Measurements from ENCODE around the gene SENP7. TPM values are rescaled to one million over a fixed set of nuclear protein-coding genes. Genes with fewer than 3 reads are reported as not detected.
"Not testable (repeated sequence)": the region's sequence is repeated elsewhere in the genome, so short reads cannot be mapped to it uniquely, and the experiment has no call there.

The SENP7 gene
- total RNA-seq, 1 donor from 2014 or later = 14.7 TPM

- no peak for DNase-seq (ENCODE audit: low read depth in 2 of 2)
Observed at GRCh38 chr3:101453961-101454360, 59.1 kb downstream of the SENP7 start.

- not testable (repeated sequence) for DNase-seq (ENCODE audit: low read depth in 2 of 2)
Observed at GRCh38 chr3:101438641-101439040, 74.4 kb downstream of the SENP7 start.

DNA sequence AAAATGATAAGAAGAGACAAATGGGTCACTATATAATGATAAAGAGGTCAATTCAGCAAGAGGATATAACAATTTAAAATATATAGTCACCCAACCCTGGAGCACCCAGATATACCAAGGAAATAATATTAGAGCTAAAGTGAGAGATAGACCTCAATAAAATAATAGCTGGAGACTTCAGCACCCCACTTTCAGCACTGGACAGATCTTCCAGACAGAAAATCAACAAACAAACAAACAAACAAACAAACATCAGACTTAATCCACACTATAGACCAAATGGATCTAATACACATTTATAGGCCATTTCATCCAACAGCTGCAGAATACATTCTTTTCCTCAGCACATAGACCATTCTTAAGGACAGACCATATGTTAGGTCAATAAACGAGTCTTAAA is 79.4 kb downstream of the SENP7 start:
- DNase-seq (ENCODE audit: low read depth in 2 of 2) = no peak

DNA sequence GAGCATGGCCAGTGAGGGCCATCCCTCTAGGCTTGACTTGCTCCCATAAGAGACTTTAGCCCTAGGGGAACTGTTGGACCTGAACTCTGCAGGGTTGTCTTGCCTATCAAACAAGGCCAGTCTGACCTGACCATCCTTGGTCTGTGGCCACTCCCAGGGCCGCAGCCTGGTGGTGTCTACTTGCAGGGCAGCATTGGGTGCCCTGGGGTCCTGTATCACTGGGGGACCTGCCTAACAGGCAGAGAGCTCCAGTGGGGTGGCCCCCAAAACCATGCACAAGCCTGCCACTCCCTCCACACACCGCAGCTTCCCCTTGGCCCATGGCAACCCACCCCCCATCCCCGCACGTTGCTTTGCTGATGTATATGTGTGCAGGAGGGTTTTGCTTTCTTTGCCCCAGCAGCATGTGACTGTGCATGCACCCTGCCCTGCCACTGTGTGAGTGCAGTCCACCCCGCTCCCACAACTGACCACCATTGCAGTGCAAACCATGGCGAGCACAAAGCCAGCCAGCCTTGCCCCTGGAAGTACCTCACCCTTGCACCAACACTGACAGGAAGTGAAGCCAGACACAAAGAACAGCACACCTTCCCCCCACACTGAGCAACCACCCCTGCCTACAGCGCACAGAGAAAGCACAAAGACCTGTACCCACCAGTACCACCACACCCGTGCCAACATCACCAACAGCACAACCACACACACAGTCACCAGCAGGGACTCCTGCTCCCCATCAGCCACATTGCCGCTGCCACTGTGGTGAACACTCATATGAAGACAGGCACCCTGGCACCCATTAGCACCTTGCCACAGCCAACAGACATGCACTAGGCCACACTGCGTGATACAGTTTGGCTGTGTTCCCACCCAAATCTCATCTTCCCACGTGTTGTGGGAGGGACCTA is 88.8 kb downstream of the SENP7 start:
- DNase-seq (ENCODE audit: low read depth in 2 of 2) = no peak

DNA sequence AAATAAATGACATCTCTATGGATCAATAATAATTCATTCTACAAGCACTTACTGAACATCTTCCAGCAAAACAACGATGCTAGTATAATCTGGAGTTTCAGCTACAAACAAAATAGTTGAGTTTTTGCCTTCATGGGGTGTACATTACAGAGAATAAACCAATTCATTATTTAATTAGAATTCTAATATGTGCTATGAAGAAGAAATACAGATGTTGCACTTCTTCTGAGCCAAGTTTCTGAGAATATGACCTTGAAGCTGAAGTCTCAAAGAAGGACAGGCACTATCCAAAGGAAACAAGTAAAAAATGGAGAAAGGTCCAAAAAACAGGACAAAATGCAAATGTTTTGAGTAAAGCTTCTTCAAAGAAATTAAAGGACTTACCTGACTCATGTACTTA is 94.2 kb downstream of the SENP7 start:
- DNase-seq (ENCODE audit: low read depth in 2 of 2) = no peak

DNA sequence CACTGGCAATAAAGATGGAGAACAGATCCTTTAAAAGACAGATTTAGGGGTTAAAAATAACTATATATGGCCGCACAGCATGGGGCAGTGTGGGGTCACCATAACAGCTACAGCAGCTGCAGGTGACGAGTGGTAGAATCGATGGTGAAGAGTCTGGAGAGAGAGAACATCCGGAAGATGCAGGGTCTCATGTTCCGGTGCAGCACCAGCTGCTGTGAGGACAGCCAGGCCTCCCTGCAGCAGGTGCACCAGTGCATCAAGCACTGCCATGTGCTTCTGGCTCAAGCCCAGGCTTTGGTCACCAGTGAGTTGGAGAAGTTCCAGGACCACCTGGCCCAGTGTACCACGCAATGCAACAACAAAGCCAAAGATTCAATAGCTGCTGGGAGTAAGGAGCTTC is 98.9 kb downstream of the SENP7 start:
- no peak for DNase-seq (ENCODE audit: low read depth in 2 of 2)

DNA sequence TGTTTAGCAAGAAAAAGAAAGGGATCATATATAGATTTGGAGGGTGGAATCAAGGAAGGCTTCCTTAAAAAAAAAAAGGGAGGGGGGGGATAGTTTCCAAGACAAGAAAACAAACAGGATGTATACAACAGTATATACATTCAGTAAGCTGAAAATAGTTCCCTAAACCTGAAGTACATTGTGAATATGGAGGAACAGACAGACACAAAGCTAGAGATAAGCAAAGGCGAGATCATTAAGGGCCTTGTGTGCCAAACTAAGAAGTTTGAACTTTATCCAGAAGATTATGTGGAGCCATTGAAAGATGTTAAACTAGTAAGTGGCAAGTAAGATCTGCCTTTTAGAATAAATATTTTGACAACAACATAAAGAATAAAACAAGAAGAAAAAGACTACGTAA is 99.4 kb downstream of the SENP7 start:
- DNase-seq (ENCODE audit: low read depth in 2 of 2) = no peak

GRCh38 chr3:101391413-101391950 is 121.5 kb downstream of the SENP7 start:
- DNase-seq (ENCODE audit: low read depth in 2 of 2) = no peak

DNA sequence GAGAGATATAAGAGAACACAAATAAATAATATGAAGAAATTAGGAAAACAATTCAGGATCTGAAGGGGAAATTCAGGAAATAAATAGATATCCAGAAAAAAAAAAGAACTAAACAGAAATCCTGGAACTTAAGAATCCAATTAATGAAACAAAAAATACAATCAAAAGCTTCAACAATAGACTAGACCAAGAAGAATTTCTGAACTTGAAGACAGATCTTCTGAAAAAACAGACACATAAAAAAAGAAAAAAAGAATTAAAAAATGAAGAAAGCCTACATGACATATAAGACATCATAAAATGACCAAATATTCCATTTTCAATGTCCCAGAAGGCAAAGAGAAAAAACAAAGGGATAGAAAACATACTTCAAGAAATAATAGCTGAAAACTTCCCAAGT is 124.3 kb downstream of the SENP7 start:
- no peak for DNase-seq (ENCODE audit: low read depth in 2 of 2)

GRCh38 chr3:101387351-101387750 is 125.7 kb downstream of the SENP7 start:
- no peak for DNase-seq (ENCODE audit: low read depth in 2 of 2)

DNA sequence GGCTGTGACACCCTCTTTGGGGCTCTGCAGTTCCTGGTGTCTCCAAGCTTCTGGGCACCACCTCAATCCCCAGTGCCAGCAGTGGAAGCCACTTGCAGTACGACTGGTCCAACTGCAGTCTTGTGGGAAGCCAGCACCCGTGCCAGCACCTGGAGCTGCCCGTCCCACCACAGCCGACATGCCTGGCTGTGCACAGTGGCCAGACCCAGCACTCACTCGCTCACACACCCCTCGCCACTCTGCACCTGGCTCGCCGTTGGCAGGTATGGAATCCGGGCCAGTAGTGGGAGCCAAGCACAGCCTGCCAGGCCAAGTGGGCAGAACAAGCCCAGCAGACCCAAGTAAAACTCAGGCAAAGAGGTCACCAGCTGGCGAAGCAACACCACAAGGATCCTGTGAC is 128.6 kb downstream of the SENP7 start:
- no peak for DNase-seq (ENCODE audit: low read depth in 2 of 2)

DNA sequence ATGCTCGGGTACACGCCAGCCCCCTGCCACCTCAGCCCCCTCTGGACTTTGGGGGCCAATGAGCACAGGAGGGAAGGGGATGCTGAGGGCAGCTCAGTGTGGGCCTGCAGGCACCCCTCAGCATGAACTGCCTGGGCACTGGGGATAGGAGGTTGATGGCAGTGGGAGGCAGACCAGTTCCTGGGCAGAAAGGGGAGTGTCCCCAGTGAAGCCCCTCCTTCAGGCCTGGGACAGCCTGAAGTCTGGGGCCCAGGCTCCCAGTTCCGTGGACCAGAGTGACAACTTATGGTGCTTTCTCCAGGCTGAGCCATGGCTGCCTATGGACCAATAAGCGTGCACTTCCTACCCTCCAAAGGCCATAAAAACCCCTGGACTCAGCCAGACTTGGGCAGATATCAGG is 129.4 kb downstream of the SENP7 start:
- no peak for DNase-seq (ENCODE audit: low read depth in 2 of 2)

DNA sequence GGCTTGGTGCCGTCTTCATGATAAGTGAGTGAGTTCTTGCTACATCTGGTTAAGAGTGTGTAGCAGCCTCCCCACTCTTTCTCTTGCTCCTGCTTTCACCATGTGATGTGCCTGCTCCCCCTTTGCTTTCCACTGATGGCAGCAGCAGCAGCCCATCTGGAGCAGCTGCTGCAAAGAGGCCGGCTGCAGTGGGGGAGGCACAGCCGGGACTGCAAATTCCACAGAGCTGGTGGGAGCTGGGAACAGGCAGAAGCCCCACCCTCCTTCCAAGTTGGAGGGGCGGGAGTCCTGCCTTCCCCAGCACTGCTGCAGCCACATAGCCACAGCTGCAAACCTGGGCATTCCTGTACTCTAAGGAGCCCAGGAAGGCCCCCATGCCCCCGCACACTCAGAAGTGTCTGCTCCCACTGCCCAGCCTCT is 129.8 kb downstream of the SENP7 start:
- DNase-seq (ENCODE audit: low read depth in 2 of 2) = no peak

DNA sequence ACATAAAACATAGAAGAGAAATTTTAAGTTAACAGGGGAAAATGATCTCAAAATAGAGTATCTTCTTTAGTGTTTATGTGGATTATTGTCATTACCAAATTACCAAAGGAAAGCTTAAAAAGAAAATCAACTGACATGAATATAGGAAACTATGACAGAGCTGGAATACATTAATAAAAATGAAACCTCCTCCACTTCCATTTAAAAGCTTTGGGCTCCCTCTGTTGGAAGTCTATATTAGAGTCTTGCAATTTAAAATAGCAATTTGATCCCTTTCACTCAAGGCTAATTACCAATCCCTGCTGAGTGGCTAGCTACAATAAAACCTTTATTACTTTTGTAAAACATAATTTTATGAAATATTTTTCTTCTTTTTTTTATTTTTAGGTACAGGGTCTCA is 131.2 kb downstream of the SENP7 start:
- peak; percentile 50 to 71 for DNase-seq (ENCODE audit: low read depth in 2 of 2)

DNA sequence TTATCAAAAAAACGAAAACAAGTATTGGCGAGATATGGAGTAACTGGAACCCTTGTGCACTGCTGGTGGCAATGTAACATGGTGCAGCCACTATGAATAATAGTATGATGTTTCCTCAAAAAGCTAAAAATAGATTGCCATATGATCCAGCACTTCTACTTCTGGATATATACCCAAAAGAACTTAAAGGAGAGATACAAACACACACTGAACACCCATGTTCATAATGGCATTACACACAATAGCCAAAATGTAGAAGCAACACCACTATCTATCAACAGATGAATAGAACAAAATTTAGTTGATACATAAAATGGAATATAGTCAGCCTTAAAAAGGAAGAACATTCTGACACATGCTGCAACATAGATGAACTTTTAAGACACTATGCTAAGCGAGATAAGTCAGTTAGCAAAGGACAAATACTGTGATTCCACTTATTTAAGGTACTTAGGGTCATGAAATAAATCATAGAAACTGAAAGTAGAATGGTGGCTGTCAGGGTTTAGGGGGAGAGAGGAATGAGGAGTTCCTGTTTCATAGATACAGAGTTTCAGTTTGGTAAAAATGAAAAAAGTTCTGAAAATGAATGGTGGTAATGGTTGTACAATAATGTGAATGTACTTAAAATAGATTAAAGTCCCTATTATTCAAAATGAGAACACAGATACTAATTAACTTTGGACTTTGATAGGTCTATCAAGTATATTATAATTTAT is 133.2 kb downstream of the SENP7 start:
- peak in 1 of 2 donors; percentile 14 for DNase-seq (ENCODE audit: low read depth in 2 of 2)

DNA sequence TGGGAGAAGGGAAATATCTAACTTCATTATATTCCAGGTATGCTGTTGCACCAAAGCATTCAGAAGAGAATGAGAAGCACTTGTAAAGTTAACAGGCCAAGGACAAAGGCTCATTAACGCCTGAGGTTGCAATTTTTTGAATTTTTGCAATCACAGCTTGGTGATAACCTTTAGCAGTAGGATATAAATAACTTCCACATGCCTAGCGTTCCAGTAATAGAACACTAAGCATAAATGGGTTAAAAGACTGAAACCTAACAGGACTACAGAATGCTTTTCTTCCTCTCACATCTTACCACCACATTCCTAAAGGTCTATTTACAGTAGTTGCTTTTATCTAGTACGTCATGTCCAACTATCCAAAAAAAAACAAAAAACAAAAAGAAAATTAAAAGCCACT is 135.2 kb downstream of the SENP7 start:
- peak in 1 of 2 donors; percentile 58 for DNase-seq (ENCODE audit: low read depth in 2 of 2)

- DNase-seq (ENCODE audit: low read depth in 2 of 2) = peak in 1 of 2 donors; percentile 2
Observed at GRCh38 chr3:101377209-101377608, 135.8 kb downstream of the SENP7 start.

- DNase-seq (ENCODE audit: low read depth in 2 of 2) = no peak
Observed at GRCh38 chr3:101375586-101375985, 137.4 kb downstream of the SENP7 start.

DNA sequence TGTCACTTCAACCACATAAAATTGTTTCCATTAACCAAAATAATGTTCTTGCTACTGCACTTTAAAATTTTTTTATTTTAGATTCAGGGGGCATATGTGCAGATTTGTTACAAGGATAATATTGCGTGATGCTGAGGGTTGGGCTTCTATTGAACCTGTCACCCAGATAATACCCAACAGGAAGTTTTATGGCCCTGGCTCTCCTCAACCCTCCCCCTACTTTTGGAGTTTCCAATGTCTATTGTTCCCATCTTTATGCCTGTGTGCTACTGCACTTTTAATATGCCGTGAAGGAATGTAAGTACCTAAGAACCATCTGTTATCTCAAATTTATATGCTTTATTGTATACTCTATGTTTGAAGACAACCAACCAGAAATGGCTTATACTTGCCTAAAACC is 150.6 kb downstream of the SENP7 start:
- no peak for DNase-seq (ENCODE audit: low read depth in 2 of 2)

DNA sequence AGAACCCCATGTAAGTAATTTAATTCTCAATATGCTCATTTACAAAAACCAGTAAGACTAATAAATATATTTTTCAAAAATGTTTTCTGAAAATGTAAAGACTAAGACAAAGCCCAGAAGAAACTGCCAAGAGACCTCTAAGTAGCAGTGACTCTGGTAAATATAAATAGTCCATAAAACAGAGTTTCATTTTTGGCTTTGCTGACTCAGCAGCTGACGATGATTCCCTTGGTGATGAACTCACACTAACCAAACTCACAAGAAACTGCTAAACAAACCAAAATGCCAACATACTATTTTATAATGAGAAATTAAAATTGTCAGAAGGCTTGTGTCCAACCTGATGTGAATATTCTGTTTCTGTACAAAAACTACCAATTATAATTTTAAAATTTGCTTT is 161.2 kb downstream of the SENP7 start:
- no peak for DNase-seq (ENCODE audit: low read depth in 2 of 2)

- DNase-seq (ENCODE audit: low read depth in 2 of 2) = no peak
Observed at GRCh38 chr3:101340591-101340990, 172.4 kb downstream of the SENP7 start.

DNA sequence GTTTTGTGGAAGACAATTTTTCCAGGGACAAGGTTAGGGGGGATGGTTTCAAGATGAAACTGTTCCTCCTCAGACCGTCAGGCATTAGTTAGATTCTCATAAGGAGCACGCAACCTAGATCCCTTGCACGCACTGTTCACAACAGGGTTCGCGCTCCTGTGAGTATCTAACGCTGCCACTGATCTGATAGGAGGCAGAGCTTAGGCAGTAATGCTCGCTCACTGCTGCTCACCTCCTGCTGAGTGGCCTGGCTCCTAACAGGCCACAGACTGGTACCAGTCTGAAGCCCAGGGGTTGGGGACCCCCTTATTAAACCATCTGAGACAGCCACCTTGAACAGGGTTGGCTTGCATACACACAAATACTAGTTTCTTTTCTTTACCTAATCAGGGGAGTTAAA is 179.1 kb downstream of the SENP7 start:
- no peak for DNase-seq (ENCODE audit: low read depth in 2 of 2)
